Kidney epithelial cell (primary cell): ENCODE measurements around the gene MPDZ. TPM values are rescaled to one million over a fixed set of nuclear protein-coding genes. Genes with fewer than 3 reads are reported as not detected.

Experiments used
- DNase-seq: peaks from one replicate; pipeline ENCODE4 v3.0.0-alpha.2; 2010; ENCODE audit warnings: low read depth
- H3K27me3 ChIP-seq: 2 replicates; pipeline ENCODE4 v1.6.0; 2011; ENCODE audit warnings: low read length; ENCODE audit not compliant: control insufficient read depth, insufficient read depth
- H3K36me3 ChIP-seq: 2 replicates; pipeline ENCODE4 v1.5.1; 2011; ENCODE audit warnings: low read length; ENCODE audit not compliant: control insufficient read depth, insufficient read depth
- H3K4me3 ChIP-seq: 2 replicates; pipeline ENCODE4 v1.5.1; 2011; ENCODE audit warnings: low read depth, mild to moderate bottlenecking, control low read depth, low read length
- total RNA-seq: library from RNA; depleted of rRNA; stranded (reverse); fragments of >200 nt; gene quantifications from 2 replicates; pipeline ENCODE4 v1.2.3, GENCODE V29; 2015
- TF ChIP-seq, protein P1 (sequence below): IDR thresholded peaks from 2 replicates; pipeline ENCODE4 v1.5.1; 2011; ENCODE audit warnings: mild to moderate bottlenecking, moderate library complexity, low read length, control low read depth, inconsistent platforms; ENCODE audit not compliant: insufficient read depth, poor library complexity, severe bottlenecking

The MPDZ gene
- total RNA-seq, 1 donor from 2014 or later = 17.3 TPM

DNA sequence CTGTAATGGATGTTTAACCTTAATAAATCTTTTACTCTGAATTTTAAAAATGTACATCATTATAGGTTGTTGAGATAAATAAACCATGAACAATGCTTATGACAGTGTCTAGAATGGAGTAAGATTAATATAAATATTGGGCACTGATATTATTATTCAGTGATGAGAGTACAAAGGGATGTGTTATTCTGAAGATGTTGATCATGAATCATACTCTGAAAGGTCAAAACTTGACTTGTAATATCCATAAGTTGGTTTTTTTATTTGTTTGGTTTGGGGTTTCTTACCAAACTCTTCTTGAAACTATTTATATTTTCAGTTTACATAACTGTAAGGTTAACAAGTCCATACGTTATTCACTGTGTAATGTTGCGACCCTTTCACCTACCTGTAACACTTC, 163.2 kb downstream of the MPDZ start:
- no peak for DNase-seq
- Histone ChIP-seq H3K27me3 (no peaks in the 10 kb centered on the region), H3K4me3 (no peak overlapping the region), H3K36me3 (no peaks in the 10 kb centered on the region)
- TF ChIP-seq, protein P1, sequence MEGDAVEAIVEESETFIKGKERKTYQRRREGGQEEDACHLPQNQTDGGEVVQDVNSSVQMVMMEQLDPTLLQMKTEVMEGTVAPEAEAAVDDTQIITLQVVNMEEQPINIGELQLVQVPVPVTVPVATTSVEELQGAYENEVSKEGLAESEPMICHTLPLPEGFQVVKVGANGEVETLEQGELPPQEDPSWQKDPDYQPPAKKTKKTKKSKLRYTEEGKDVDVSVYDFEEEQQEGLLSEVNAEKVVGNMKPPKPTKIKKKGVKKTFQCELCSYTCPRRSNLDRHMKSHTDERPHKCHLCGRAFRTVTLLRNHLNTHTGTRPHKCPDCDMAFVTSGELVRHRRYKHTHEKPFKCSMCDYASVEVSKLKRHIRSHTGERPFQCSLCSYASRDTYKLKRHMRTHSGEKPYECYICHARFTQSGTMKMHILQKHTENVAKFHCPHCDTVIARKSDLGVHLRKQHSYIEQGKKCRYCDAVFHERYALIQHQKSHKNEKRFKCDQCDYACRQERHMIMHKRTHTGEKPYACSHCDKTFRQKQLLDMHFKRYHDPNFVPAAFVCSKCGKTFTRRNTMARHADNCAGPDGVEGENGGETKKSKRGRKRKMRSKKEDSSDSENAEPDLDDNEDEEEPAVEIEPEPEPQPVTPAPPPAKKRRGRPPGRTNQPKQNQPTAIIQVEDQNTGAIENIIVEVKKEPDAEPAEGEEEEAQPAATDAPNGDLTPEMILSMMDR = no peak

DNA sequence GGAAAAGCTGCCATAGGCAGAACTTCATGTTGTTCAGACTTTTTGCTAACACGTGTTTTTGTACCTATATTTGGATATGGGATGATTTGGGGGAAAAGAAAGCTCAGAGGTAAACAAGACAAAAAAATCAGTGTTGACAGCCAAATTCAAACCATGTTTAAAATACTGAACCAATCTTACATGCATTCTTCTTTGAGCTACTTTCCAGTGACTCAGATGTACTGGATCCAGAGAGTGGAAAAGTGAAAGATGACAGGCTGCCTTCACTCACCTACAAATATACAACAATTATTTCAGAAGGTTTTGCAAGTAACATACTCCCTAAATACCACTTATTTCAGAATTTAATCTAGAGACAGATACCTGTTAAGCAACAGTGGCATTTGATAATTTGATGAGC, 165.7 kb downstream of the MPDZ start:
- no peak for DNase-seq
- Histone ChIP-seq H3K27me3 (no peaks in the 10 kb centered on the region), H3K36me3 (no peaks in the 10 kb centered on the region), H3K4me3 (no peak overlapping the region)
- TF ChIP-seq, protein P1 = no peak

DNA sequence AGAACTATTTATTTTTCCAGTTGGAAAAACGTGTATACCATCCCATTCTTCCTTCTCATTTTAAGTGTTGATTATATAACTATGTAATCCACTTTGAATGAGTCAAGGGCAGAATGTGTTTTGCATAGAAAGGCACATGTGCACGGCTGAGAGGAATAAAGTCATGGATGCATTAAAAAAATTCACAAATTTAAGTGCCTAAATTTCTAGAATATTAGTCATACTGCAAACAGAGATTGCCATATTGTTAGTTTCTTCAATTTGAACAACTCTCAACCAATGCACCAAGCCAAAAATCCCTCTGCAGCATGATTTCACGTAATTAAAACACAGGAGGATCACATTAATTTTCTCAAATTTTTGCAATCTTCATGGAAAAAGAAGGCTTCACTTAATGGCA, 166.3 kb downstream of the MPDZ start:
- Histone ChIP-seq H3K27me3 (no peaks in the 10 kb centered on the region), H3K36me3 (no peaks in the 10 kb centered on the region), H3K4me3 (no peak overlapping the region)
- no peak for DNase-seq
- TF ChIP-seq, protein P1 = no peak

DNA sequence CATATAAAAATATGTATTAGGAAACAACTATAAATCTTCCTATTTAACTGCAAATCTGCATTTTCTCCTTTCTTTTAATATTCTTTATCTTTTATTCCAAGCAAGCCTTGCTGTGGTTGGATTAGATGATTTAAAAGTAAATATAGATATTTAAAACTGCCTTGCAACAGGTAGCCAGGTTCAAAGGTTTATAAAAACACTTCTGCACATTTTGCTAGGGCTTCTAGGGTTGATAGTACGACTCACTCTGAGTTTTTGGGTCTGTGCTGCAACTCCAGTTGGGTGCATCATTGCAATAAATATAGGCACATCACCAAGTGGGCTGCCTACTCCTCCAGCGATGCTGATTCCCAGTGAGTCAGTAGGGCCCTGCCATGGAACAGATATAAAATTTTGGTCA, 167.7 kb downstream of the MPDZ start:
- Histone ChIP-seq H3K27me3 (no peaks in the 10 kb centered on the region), H3K36me3 (no peaks in the 10 kb centered on the region), H3K4me3 (no peak overlapping the region)
- TF ChIP-seq, protein P1 = no peak
- DNase-seq = no peak

DNA sequence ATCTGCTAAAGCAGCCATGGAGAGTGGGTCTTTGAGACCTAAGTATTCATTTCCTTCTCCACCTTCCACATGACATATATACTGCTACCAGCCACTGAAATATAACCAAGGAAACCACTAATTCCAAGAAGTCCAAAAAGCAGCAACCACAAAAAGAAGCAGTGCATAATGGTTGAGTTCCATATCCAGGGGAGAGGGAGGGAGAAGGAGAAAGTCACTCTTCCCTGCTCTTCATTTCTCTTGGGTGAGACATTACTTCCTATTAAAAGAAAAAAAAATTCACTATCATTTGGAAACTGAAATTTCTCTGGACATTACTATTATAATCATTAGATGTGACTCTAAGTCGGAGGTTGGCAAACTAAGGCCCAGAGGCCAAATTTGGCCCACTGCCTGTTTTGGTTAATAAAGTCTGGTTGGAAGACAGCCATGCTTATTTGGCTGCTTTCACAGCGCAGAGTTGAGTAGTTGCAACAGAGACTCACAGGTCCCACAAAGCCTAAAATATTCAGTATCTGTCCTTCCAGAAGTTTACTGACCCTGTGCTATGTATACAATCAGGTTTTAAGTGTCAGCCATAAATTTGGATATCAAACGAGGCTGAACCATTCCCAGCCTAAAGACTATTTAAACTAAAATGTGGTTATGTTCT, 168.6 kb downstream of the MPDZ start:
- no peak overlapping the region for H3K4me3 ChIP-seq
- TF ChIP-seq, protein P1 = no peak
- no peak for DNase-seq
- H3K36me3 ChIP-seq = no peaks in the 10 kb centered on the region
- H3K27me3 ChIP-seq = no peaks in the 10 kb centered on the region

DNA sequence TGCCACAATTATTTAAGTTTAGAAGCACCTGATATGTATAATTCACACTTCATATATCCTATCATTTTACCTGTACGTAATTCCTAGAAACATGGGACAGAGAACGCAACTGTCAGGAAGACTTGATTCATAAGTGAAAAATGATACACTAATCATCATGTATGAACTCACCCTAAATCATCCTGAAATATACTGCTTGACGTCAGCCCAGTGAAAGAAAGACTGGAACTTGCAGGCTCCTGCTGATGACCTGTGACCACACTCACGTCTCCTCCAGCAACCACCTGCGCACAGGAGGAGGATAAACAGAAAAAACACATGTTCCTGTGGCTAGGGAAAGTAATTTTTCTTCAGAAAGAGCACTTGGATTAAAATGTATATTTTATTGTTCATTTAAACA, 169.7 kb downstream of the MPDZ start:
- Histone ChIP-seq H3K27me3 (no peaks in the 10 kb centered on the region), H3K4me3 (no peak overlapping the region), H3K36me3 (no peaks in the 10 kb centered on the region)
- TF ChIP-seq, protein P1 = no peak
- DNase-seq = no peak
